Measurements from ENCODE around the gene PXMP2. TPM values are rescaled to one million over a fixed set of nuclear protein-coding genes. Genes with fewer than 3 reads are reported as not detected.
"Not testable (repeated sequence)": the region's sequence is repeated elsewhere in the genome, so short reads cannot be mapped to it uniquely, and the experiment has no call there.

The PXMP2 gene
- total RNA-seq, 1 donor from 2014 or later: 34.8 TPM

GRCh38 chr12:132747395-132747794, 60.0 kb downstream of the PXMP2 start:
- Histone ChIP-seq H3K4me3 (ENCODE audit: low read depth, low read length) (no peak overlapping the region), H3K27me3 (ENCODE audit: control insufficient read depth, insufficient read depth, low read length) (no peaks in the 10 kb centered on the region), H3K36me3 (ENCODE audit: control insufficient read depth, insufficient read depth, low read length) (peaks cover 5% of the 10 kb centered on the region)
- no peak for DNase-seq (ENCODE audit: low read depth)
- no peak for TF ChIP-seq CTCF (IDR thresholded peaks at IDR 0.05; ENCODE audit: insufficient read depth, low read length, poor library complexity, severe bottlenecking)

- Histone ChIP-seq H3K27me3 (ENCODE audit: control insufficient read depth, insufficient read depth, low read length) (no peaks in the 10 kb centered on the region), H3K36me3 (ENCODE audit: control insufficient read depth, insufficient read depth, low read length) (peaks cover 4% of the 10 kb centered on the region), H3K4me3 (ENCODE audit: low read depth, low read length) (no peak overlapping the region)
- no peak for TF ChIP-seq CTCF (IDR thresholded peaks at IDR 0.05; ENCODE audit: insufficient read depth, low read length, poor library complexity, severe bottlenecking)
- no peak for DNase-seq (ENCODE audit: low read depth)
These were observed 60.5 kb downstream of the PXMP2 start for GRCh38 chr12:132747896-132748295.

GRCh38 chr12:132748319-132748718, 60.9 kb downstream of the PXMP2 start:
- no peaks in the 10 kb centered on the region for H3K27me3 ChIP-seq (ENCODE audit: control insufficient read depth, insufficient read depth, low read length)
- DNase-seq (ENCODE audit: low read depth): no peak
- H3K4me3 ChIP-seq (ENCODE audit: low read depth, low read length): no peak overlapping the region
- peaks cover 4% of the 10 kb centered on the region for H3K36me3 ChIP-seq (ENCODE audit: control insufficient read depth, insufficient read depth, low read length)
- no peak for TF ChIP-seq CTCF (IDR thresholded peaks at IDR 0.05; ENCODE audit: insufficient read depth, low read length, poor library complexity, severe bottlenecking)

- H3K4me3 ChIP-seq (ENCODE audit: low read depth, low read length); DNase-seq (ENCODE audit: low read depth); H3K36me3 ChIP-seq (ENCODE audit: control insufficient read depth, insufficient read depth, low read length); H3K27me3 ChIP-seq (ENCODE audit: control insufficient read depth, insufficient read depth, low read length): not testable (repeated sequence)
These were observed 66.3 kb downstream of the PXMP2 start for GRCh38 chr12:132753670-132754069.

- Histone ChIP-seq H3K4me3 (ENCODE audit: low read depth, low read length) (no peak overlapping the region), H3K36me3 (ENCODE audit: control insufficient read depth, insufficient read depth, low read length) (peaks cover 5% of the 10 kb centered on the region), H3K27me3 (ENCODE audit: control insufficient read depth, insufficient read depth, low read length) (no peaks in the 10 kb centered on the region)
- TF ChIP-seq CTCF (IDR thresholded peaks at IDR 0.05; ENCODE audit: insufficient read depth, low read length, poor library complexity, severe bottlenecking): no peak
- no peak for DNase-seq (ENCODE audit: low read depth)
These were observed 67.0 kb downstream of the PXMP2 start for GRCh38 chr12:132754160-132754932.

Other genes with a start within 250 kb of the PXMP2 start
- 22.9 and 40.0 TPM in 2 replicates for gene FBRSL1, start 197.4 kb upstream of the PXMP2 start, total RNA-seq
- not detected in 2 replicates for gene LRCOL1, start 77.0 kb upstream of the PXMP2 start, total RNA-seq
- not detected in 2 replicates for gene P2RX2, start 68.8 kb upstream of the PXMP2 start, total RNA-seq
- 11.2 and 15.1 TPM in 2 replicates for gene POLE, start 245 bp upstream of the PXMP2 start, total RNA-seq
- gene PGAM5, start 23.3 kb downstream of the PXMP2 start, total RNA-seq: 40.4 and 47.1 TPM in 2 replicates
- 115 and 128 TPM in 2 replicates for gene ANKLE2, start 74.2 kb downstream of the PXMP2 start, total RNA-seq
- gene GOLGA3, start 141.3 kb downstream of the PXMP2 start, total RNA-seq: 73.2 and 79.1 TPM in 2 replicates
- gene CHFR, start 200.0 kb downstream of the PXMP2 start, total RNA-seq: 51.3 and 59.3 TPM in 2 replicates